ENCODE data around the gene AGPAT4.
"Not testable (repeated sequence)": the region's sequence is repeated elsewhere in the genome, so short reads cannot be mapped to it uniquely, and the experiment has no call there.

Gene AGPAT4

GRCh38 chr6:161227004-161227960 is 46.6 kb downstream of the AGPAT4 start:
- DNase-seq (ENCODE audit: low spot score), result no peak

- DNase-seq (ENCODE audit: low spot score), result no peak
Observed at GRCh38 chr6:161226009-161226964, 47.6 kb downstream of the AGPAT4 start.

GRCh38 chr6:161225681-161226008 is 48.2 kb downstream of the AGPAT4 start:
- DNase-seq (ENCODE audit: low spot score), result no peak

GRCh38 chr6:161224951-161225680 is 48.7 kb downstream of the AGPAT4 start:
- not testable (repeated sequence) for DNase-seq (ENCODE audit: low spot score)

GRCh38 chr6:161223646-161224045 is 50.2 kb downstream of the AGPAT4 start:
- no peak for DNase-seq (ENCODE audit: low spot score)

- no peak for DNase-seq (ENCODE audit: low spot score)
Observed at GRCh38 chr6:161222706-161223234, 51.1 kb downstream of the AGPAT4 start.

GRCh38 chr6:161220346-161220745 is 53.5 kb downstream of the AGPAT4 start:
- DNase-seq (ENCODE audit: low spot score), result no peak

- no peak for DNase-seq (ENCODE audit: low spot score)
Observed at GRCh38 chr6:161219680-161220079, 54.2 kb downstream of the AGPAT4 start.

- DNase-seq (ENCODE audit: low spot score), result no peak
Observed at GRCh38 chr6:161218222-161218621, 55.6 kb downstream of the AGPAT4 start.

- DNase-seq (ENCODE audit: low spot score), result no peak
Observed at GRCh38 chr6:161217628-161218027, 56.2 kb downstream of the AGPAT4 start.

- DNase-seq (ENCODE audit: low spot score), result no peak
Observed at GRCh38 chr6:161216616-161217205, 57.1 kb downstream of the AGPAT4 start.

GRCh38 chr6:161215876-161216615 is 57.8 kb downstream of the AGPAT4 start:
- DNase-seq (ENCODE audit: low spot score), result no peak

- no peak for DNase-seq (ENCODE audit: low spot score)
Observed at GRCh38 chr6:161215193-161215592, 58.7 kb downstream of the AGPAT4 start.

GRCh38 chr6:161214722-161215121 is 59.1 kb downstream of the AGPAT4 start:
- DNase-seq (ENCODE audit: low spot score), result no peak

- no peak for DNase-seq (ENCODE audit: low spot score)
Observed at GRCh38 chr6:161212902-161213301, 61.0 kb downstream of the AGPAT4 start.

GRCh38 chr6:161211380-161212035 is 62.4 kb downstream of the AGPAT4 start:
- DNase-seq (ENCODE audit: low spot score), result no peak

GRCh38 chr6:161210857-161211256 is 63.0 kb downstream of the AGPAT4 start:
- no peak for DNase-seq (ENCODE audit: low spot score)

GRCh38 chr6:161207200-161207599 is 66.7 kb downstream of the AGPAT4 start:
- DNase-seq (ENCODE audit: low spot score), result no peak

GRCh38 chr6:161204866-161205557 is 68.8 kb downstream of the AGPAT4 start:
- no peak for DNase-seq (ENCODE audit: low spot score)
